ENCODE results near the gene ZNF230. TPM values are rescaled to one million over a fixed set of nuclear protein-coding genes. Genes with fewer than 3 reads are reported as not detected.

ZNF230 gene
- total and polyA plus RNA-seq, 2 of the 8 experiments (the other 6 are each of a cell fraction or from before 2014, with no cell fraction given), result 1.5 to 3.6 TPM

- Histone ChIP-seq H2BK12ac (ENCODE audit: low read depth, low read length) (no peak overlapping the region; the same call in 1 of the 2 replicates), H4K8ac (ENCODE audit: extremely low read depth, insufficient read depth, low read length) (no peak overlapping the region), H4K5ac (ENCODE audit: insufficient read length, low read depth, low read length) (peak overlapping the region; percentile 11), H2BK5ac (ENCODE audit: low read depth, low read length) (no peak overlapping the region), H2BK20ac (ENCODE audit: low read length) (no peak overlapping the region), H4K91ac (replicated peaks; ENCODE audit: insufficient read length, low read length) (no peak overlapping the region), H3K4me2 (ENCODE audit: insufficient read depth in 1 of 2, low read depth in 2 of 2, low read length in 2 of 2) (peak overlapping the region; percentile 76 to 86), H3K36me3 (ENCODE audit: control insufficient read depth in 2 of 4, insufficient read depth in 4 of 4, low read length in 3 of 4) (peaks cover 3 to 29% (median 18%) of the 10 kb centered on the region in 4 experiments; a peak in 6 of 8 replicates), H3K79me1 (ENCODE audit: low read depth, low read length) (peaks cover 4% of the 10 kb centered on the region), H3K4me1 (replicated peaks in 1 of 4; ENCODE audit: control insufficient read depth in 3 of 4, insufficient read depth in 4 of 4, low read length in 3 of 4) (no peaks in the 10 kb centered on the region), H4K20me1 (replicated peaks in 1 of 2; ENCODE audit: control insufficient read depth in 1 of 2, insufficient read depth in 2 of 2, low read length in 2 of 2) (no peaks in the 10 kb centered on the region), H3K9me3 (ENCODE audit: insufficient read depth in 2 of 2, low read depth in 1 of 2, low read length in 1 of 2) (no peaks in the 10 kb centered on the region; a peak in 1 of 4 replicates), H2BK120ac (replicated peaks; ENCODE audit: low read depth, low read length) (no peak overlapping the region), H2AK5ac (ENCODE audit: low read depth, low read length) (no peak overlapping the region), H2AFZ (ENCODE audit: low read length) (peak overlapping the region; percentile 100), H3K18ac (ENCODE audit: extremely low read depth, low read length) (no peak overlapping the region), H3K27ac (ENCODE audit: low read depth, low read length) (no peak overlapping the region), H2BK15ac (ENCODE audit: low read length) (no peak overlapping the region), H3K14ac (ENCODE audit: insufficient read length) (no peak overlapping the region), H3K4ac (replicated peaks; ENCODE audit: insufficient read length, low read depth, low read length) (peak overlapping the region; percentile 32), H3K56ac (replicated peaks; ENCODE audit: insufficient read length, low read depth, low read length) (no peak overlapping the region), H3K4me3 (ENCODE audit: extremely low read depth in 1 of 4, insufficient read depth in 2 of 4, low read depth in 3 of 4, low read length in 4 of 4) (peak overlapping the region; percentile 71 to 95 (median 84)), H3K79me2 (ENCODE audit: control insufficient read depth in 1 of 2, insufficient read depth in 2 of 2, low read length in 2 of 2) (peaks cover 0 to 4% of the 10 kb centered on the region in 2 experiments; a peak in 2 of 4 replicates), H3K23me2 (ENCODE audit: low read depth, low read length) (peaks cover 4% of the 10 kb centered on the region; the same call in 1 of the 2 replicates), H3K27me3 (replicated peaks in 1 of 4; ENCODE audit: control insufficient read depth in 3 of 4, extremely low read depth in 1 of 4, insufficient read depth in 3 of 4, low read length in 3 of 4) (no peaks in the 10 kb centered on the region), H3K23ac (ENCODE audit: insufficient read length) (no peak overlapping the region), H3K9ac (replicated peaks in 1 of 4; ENCODE audit: extremely low read depth in 1 of 4, low read depth in 3 of 4, low read length in 3 of 4) (peak overlapping the region in 2 of 4 experiments; percentile 43 to 70; a peak in 3 of 7 replicates)
- 43% methylated on average over 4 of the region's 4 CpGs; no CpG with 5 or more reads in 1 of the 2 experiments for WGBS, 2 experiments (ENCODE audit: extremely low coverage in 1 of 2, insufficient coverage in 1 of 2, insufficient read length in 1 of 2, insufficient replicate concordance in 2 of 2, low coverage in 1 of 2, low lambda C conversion rate in 2 of 2, missing lambda C conversion rate in 1 of 2)
- ChIA-PET CTCF (ENCODE audit: partially characterized antibody) (no interaction called here), POLR2A (ENCODE audit: partially characterized antibody) (interaction anchor here (2.1 kb wide), 1 partner anchor 26 kb away, joined by 11 read pairs; the partner anchor contains the start of gene ZNF223)
- FAIRE-seq (no peak), DNase-seq (ENCODE audit: low read depth in 1 of 2, low spot score in 2 of 2) (no peak)
- TF ChIP-seq POLR2AphosphoS5 (IDR thresholded peaks at IDR 0.05; ENCODE audit: low read depth, low read length) (0 out of 2 replicates have a peak, but pooled peaks have one; percentile 37), TEAD4 (IDR thresholded peaks at IDR 0.05; ENCODE audit: low read depth, low read length) (no peak)
These were observed 22.1 kb downstream of the ZNF230 start for GRCh38 chr19:44024900-44025216.

Measured in H1 (cell line).